ENCODE data around the gene RPP40. TPM values are rescaled to one million over a fixed set of nuclear protein-coding genes. Genes with fewer than 3 reads are reported as not detected.

The RPP40 gene
- total and polyA plus RNA-seq, 4 donors, result 4.4 to 8.5 (median 7.0) TPM

DNA sequence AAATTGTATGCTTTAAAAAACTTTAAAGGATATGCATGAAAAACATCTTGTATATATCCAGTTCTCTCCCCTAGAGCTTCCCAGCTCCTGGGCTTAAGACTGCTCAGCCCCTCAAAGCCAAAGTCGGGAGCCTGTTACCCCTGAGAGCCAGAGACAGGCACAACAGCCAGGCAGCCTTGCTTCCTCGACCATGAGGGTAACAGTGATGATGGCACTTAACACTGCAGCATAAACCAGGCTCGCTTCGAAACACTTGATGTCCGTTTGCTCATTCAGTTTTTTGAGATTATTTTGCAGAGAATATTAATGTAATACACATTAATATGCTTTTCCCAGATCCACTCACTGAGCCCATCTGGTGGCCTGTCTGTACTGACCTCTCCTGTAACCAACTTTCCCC lies 47.2 kb downstream of the RPP40 start:
- ATAC-seq (ENCODE audit: insufficient read depth, low FRiP score) (no peak), DNase-seq (no peak)
- peaks cover 0 to 2% (median 0%) of the 10 kb centered on the region in 5 donors for H3K4me1 ChIP-seq (ENCODE audit: control insufficient read depth in 5 of 5, insufficient read depth in 5 of 5, low read length in 5 of 5)
- 88 to 92% methylated on average over 5 of the region's 5 CpGs for WGBS, 2 donors
- H3K4me3 ChIP-seq, result no peak overlapping the region
- no peak overlapping the region for H3K27ac ChIP-seq (ENCODE audit: low read depth in 1 of 2, low read length in 1 of 2)
- peaks cover 4 to 14% (median 6%) of the 10 kb centered on the region in 4 donors for H3K36me3 ChIP-seq (ENCODE audit: control insufficient read depth in 4 of 4, insufficient read depth in 4 of 4, low read length in 4 of 4)
- peaks cover 0 to 2% (median 0%) of the 10 kb centered on the region in 4 donors for H3K9me3 ChIP-seq (ENCODE audit: control insufficient read depth in 4 of 4, insufficient read depth in 3 of 4, low read length in 3 of 4)
- TF ChIP-seq, protein P1, sequence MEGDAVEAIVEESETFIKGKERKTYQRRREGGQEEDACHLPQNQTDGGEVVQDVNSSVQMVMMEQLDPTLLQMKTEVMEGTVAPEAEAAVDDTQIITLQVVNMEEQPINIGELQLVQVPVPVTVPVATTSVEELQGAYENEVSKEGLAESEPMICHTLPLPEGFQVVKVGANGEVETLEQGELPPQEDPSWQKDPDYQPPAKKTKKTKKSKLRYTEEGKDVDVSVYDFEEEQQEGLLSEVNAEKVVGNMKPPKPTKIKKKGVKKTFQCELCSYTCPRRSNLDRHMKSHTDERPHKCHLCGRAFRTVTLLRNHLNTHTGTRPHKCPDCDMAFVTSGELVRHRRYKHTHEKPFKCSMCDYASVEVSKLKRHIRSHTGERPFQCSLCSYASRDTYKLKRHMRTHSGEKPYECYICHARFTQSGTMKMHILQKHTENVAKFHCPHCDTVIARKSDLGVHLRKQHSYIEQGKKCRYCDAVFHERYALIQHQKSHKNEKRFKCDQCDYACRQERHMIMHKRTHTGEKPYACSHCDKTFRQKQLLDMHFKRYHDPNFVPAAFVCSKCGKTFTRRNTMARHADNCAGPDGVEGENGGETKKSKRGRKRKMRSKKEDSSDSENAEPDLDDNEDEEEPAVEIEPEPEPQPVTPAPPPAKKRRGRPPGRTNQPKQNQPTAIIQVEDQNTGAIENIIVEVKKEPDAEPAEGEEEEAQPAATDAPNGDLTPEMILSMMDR (IDR thresholded peaks at IDR 0.05; ENCODE audit: control extremely low read depth, extremely low read depth), result no peak
- H3K27me3 ChIP-seq (ENCODE audit: control insufficient read depth in 3 of 3, insufficient read depth in 3 of 3, low read length in 2 of 3), result no peaks in the 10 kb centered on the region
- H3K9ac ChIP-seq (ENCODE audit: insufficient read depth in 1 of 2, low read length in 2 of 2), result no peak overlapping the region

DNA sequence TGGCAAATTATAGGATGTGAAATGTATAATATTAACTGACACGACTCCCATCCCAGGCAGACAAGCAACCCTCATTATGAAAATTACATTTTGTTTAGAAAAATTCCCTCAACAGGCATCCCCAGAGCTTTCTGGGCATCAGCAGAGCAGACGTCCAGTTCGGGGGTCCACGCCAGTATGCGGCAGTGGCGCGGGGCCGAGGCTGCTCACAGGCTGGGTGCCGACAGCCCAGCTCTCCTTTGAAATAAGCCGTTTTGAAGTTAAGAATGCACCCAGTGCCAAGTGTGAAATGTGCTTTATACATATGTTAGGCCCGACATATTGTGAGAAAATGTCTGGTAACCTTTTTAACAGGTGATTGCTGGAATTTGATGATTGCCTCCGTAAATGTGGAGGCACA lies 50.4 kb downstream of the RPP40 start:
- WGBS, 2 donors, result 98% methylated on average over 12 of the region's 12 CpGs
- no peak overlapping the region for H3K4me3 ChIP-seq
- no peak overlapping the region for H3K27ac ChIP-seq (ENCODE audit: low read depth in 1 of 2, low read length in 1 of 2)
- H3K9me3 ChIP-seq (ENCODE audit: control insufficient read depth in 4 of 4, insufficient read depth in 3 of 4, low read length in 3 of 4), result peaks cover 0 to 2% (median 0%) of the 10 kb centered on the region in 4 donors
- DNase-seq (no peak), ATAC-seq (ENCODE audit: insufficient read depth, low FRiP score) (no peak)
- TF ChIP-seq, protein P1 (IDR thresholded peaks at IDR 0.05; ENCODE audit: control extremely low read depth, extremely low read depth), result no peak
- H3K36me3 ChIP-seq (ENCODE audit: control insufficient read depth in 4 of 4, insufficient read depth in 4 of 4, low read length in 4 of 4), result peaks cover 6 to 14% (median 10%) of the 10 kb centered on the region in 4 donors
- H3K4me1 ChIP-seq (ENCODE audit: control insufficient read depth in 5 of 5, insufficient read depth in 5 of 5, low read length in 5 of 5), result peaks cover 0 to 2% (median 0%) of the 10 kb centered on the region in 5 donors
- H3K27me3 ChIP-seq (ENCODE audit: control insufficient read depth in 3 of 3, insufficient read depth in 3 of 3, low read length in 2 of 3), result no peaks in the 10 kb centered on the region
- no peak overlapping the region for H3K9ac ChIP-seq (ENCODE audit: insufficient read depth in 1 of 2, low read length in 2 of 2)

DNA sequence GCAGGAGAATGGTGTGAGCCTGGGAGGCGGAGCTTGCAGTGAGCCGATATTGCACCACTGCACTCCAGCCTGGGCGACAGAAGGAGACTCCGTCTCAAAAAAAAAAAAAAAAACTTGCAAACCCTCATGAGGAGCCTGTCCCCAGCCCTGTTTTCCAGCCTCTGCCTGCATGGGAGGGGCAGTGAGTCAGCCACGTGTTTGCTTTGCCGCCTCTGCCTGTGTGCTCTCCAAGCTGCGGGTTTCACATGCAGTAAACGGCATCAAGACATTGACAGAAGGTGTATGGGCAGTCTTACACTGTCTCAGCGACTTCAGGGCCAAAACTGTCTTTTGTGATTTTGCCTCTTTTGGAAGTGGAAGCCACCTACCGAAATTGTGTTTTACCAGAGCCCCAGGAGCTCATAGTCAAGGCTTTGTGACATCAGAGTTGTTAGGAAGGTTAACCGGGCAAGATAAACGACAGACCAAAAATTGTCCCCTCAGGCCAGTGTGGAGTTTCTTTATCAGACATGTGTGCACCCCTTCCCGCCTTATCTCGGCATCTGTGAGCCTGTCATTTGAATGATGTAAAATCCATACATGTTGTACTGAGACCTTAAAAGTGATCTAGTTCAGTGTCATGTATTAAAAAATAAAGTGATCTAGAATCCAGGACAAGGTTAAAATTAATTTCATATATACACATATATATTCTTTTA lies 52.9 kb downstream of the RPP40 start:
- H3K36me3 ChIP-seq (ENCODE audit: control insufficient read depth in 4 of 4, insufficient read depth in 4 of 4, low read length in 4 of 4), result peaks cover 6 to 23% (median 11%) of the 10 kb centered on the region in 4 donors
- no peak overlapping the region for H3K27ac ChIP-seq (ENCODE audit: low read depth in 1 of 2, low read length in 1 of 2)
- no peaks in the 10 kb centered on the region for H3K27me3 ChIP-seq (ENCODE audit: control insufficient read depth in 3 of 3, insufficient read depth in 3 of 3, low read length in 2 of 3)
- no peaks in the 10 kb centered on the region for H3K4me1 ChIP-seq (ENCODE audit: control insufficient read depth in 5 of 5, insufficient read depth in 5 of 5, low read length in 5 of 5)
- no peaks in the 10 kb centered on the region for H3K9me3 ChIP-seq (ENCODE audit: control insufficient read depth in 4 of 4, insufficient read depth in 3 of 4, low read length in 3 of 4)
- H3K9ac ChIP-seq (ENCODE audit: insufficient read depth in 1 of 2, low read length in 2 of 2), result no peak overlapping the region
- 89 to 92% methylated on average over 14 of the region's 14 CpGs for WGBS, 2 donors
- ATAC-seq (ENCODE audit: insufficient read depth, low FRiP score) (no peak), DNase-seq (no peak)
- no peak overlapping the region for H3K4me3 ChIP-seq
- TF ChIP-seq, protein P1 (IDR thresholded peaks at IDR 0.05; ENCODE audit: control extremely low read depth, extremely low read depth), result no peak

Data from lung (tissue), 12 donors.